SK-MEL-5 (cell line): Measurements from ENCODE around the gene RAB26. TPM values are rescaled to one million over a fixed set of nuclear protein-coding genes. Genes with fewer than 3 reads are reported as not detected.

Experiments
- DNase-seq: peaks from one replicate; pipeline ENCODE4 v3.0.0-alpha.2; 2016; ENCODE audit warnings: low read depth, low spot score
- in situ Hi-C: cut with HindIII; loops from 2 replicates; pipeline ENCODE4 v1.10.0; 2016; ENCODE audit warnings: low sequenced_read_pairs, high pct_unique_total_duplicates, low pct_unique_long_range_greater_than_20kb
- total RNA-seq: library from RNA; depleted of rRNA; stranded (reverse); fragments of >200 nt; shearing (Covaris generic); gene quantifications from 2 replicates; pipeline ENCODE4 v1.2.3, GENCODE V29; 2014

The RAB26 gene
- total RNA-seq, 1 experiment from 2014 or later: 0.40 TPM

DNA sequence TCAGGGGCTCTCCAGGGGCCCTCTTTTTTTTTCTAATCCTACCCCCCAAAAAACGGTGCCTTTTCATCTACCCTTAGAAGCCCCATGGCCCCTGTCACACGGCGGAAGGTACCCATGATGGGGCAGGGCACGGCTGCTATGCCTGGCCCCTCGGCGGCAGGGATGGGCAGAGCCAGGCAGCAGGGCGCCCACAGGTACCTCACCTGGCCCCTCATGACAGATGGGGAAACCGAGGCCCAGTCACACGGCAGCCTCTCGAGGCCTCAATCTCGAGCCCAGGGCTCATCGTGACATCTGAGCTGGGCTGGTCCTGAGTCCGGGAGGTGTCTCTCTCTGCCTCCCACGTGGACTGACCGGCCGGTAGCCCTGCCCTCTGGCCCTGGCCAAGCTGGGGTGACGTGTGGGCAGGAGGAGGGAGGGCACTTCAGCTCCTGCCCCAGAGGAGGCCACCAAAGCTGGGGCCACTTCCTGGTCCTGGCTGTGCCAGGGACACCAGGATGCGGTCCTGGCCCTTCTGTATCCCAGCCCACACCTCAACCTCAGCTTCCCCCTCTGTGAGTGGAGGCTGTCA is 18.7 kb downstream of the RAB26 start:
- no peak for DNase-seq
- in situ Hi-C loops: no loop called here

DNA sequence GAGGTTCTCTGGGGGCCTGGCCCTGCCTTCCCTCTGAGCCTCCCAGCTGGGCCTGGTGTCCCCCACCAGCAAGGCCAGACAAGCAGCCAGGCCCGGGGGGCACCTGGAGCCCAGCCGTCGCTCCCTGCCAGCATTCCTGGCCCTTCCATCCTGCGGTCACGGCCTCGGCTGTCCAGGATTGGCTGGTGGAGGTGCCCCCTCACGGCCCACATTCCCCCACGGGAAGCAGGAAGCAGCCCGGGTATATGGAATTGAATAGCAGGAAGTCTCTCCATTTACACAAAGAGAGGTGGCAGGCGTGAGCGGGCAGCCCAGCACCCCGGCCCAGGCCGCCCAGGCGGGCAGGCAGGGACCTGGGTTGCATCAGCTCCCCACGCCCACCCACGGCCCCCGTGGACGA is 21.7 kb downstream of the RAB26 start:
- DNase-seq: no peak
- in situ Hi-C loops: no loop called here

DNA sequence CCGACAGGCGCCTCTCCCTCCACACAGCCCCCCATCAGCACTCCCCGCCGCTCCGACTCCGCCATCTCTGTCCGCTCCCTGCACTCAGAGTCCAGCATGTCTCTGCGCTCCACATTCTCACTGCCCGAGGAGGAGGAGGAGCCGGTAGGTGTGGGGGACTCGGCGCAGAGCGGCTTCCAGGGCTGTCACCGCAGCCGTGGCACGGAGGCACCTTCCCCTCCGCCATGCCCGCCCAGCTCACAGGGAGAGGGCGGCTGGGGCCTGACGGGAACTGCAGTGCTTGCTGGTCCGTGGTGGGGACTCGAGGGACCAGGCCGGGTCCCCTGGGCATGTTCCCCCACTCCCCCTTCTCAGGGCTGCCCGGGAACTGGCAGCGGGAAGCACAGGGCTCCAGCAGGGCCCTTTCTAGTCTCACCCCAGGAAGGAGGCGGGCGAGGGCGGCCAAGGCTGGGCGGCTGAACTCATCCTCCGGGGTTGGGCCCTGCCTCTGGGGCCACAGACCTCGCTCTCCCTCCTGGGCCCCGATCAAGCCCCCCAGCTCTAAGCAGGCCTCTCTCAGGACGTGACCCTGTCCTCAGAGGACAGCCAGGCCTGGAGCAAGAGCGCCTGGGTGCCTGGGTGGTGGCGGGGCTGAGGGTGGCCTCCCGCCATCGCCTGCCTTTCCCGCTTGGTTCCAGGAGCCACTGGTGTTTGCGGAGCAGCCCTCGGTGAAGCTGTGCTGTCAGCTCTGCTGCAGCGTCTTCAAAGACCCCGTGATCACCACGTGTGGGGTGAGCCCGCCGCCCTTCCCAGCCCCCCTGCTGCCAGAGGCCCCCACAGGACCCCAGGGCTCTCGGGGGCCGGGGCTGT is 22.4 kb downstream of the RAB26 start:
- DNase-seq: no peak
- in situ Hi-C loops: no loop called here

DNA sequence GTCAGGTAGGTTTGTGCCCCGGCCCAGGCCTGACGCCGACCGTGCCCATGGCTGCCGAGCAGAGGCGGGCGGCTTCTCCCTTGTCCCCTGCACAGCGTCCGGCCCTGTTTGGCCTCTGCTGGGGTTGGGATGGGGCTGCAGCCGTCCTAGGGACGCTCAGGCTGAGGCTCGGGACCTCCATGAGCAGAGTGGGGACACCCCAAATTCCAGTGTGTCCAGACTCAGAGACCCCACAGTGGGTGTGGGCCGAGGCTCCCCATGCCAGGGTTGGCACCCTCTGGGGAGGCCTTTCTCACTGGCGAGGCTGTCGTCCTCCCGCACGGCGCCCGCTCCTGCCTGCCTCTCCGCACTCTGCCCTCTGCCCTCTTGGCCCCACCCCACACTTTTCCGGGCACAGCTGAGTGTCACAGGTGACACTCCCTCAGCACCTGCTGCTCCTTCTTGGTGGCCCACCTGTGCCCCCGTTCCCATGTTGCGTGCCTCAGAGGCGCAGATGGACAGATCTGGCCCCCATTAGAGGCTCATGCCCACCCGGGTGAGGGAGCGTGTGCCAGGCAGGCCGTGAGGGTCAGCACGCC is 23.3 kb downstream of the RAB26 start:
- no peak for DNase-seq
- in situ Hi-C loops: no loop called here

DNA sequence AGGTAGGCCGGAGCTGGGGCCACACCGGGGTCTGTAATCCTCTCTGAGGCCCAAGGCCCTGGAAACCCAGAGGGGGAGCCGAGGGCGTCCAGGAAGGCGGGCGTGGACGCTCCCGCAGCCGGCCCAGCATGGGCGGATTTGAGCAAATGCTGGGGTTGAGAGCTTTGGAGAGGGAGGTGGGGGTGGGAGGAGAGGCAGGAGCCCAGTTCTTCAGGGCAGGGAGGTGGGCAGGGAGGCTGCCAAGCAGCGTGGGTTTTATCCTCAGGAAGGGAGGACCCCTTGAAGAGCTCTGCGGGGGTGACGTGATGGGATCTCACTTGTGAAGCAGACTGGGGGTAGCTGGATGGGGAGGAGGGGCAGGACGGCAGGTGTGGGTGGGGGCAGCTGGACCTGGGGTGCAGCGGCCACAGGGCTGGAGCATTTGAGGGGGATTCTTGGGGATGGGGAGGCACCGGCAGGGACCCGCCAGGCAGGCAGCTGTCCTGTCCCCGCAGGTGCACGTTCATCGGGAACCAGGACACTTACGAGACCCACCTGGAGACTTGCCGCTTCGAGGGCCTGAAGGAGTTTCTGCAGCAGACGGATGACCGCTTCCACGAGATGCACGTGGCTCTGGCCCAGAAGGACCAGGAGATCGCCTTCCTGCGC is 24.4 kb downstream of the RAB26 start:
- in situ Hi-C loops: no loop called here
- no peak for DNase-seq

DNA sequence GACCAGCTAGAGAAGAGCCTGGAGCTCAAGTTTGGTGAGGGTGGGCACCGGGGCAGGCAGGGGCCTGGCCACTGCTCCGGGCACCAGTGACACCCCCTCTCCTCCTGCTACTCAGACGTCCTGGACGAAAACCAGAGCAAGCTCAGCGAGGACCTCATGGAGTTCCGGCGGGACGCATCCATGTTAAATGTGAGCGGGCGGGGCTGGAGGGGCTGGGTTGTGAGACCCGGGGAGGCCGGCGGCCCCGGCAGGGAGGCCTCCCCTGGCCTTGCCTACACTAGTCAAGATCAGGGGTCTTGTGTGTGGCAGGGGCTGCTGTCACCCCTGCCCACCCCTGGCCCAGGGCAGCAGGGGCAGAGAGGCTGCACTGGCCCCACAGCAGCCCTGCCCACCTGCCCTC is 24.9 kb downstream of the RAB26 start:
- in situ Hi-C loops: no loop called here
- DNase-seq: no peak

DNA sequence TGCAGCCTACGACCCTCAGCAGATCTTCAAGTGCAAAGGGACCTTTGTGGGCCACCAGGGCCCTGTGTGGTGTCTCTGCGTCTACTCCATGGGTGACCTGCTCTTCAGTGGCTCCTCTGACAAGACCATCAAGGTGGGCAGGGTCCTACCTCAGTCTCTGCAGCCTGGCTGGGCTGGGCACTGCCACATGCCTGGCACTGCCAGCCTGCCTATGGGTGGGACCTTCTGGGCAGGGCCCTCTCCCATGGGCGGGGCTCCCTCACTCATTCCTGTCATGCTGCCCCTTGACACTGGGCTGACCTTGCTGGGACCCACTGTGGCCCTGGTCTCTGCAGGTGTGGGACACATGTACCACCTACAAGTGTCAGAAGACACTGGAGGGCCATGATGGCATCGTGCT is 25.5 kb downstream of the RAB26 start:
- no peak for DNase-seq
- in situ Hi-C loops: no loop called here

DNA sequence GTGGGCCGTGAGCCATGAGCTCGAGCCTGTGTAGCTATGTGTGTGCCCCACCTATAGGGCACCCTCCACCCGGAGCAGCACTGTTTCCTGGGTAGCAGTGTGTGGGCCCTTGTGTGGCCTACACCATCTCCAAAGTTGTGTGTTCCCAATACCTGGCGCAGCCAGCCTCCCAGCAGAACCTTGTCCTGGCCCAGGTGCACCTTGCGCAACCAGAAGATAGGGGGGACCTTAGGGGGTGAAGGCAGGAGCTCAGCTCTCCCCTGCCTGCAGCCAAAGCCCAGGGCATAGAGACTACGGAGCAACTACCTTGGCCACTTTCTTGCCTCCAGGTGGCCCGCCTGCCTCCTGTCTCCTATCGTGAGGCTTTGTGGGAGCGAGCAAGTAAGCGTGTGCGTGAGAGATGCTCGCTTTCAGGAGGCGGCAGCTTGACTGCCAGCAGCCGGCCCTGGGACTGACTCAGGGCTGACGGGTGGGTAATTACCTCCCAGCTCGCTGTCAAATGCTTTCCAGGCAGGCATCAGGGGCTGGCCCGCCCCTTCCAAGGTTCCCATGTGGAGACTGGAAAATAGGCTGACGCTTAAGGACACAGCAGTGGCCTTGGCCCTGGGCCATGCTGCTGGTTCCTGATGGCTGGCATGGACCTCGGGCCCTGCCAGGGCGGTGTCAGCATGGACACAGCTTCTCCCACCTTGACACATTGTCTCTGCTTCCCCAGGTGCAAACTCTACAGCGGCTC is 26.1 kb downstream of the RAB26 start:
- no peak for DNase-seq
- in situ Hi-C loops: no loop called here

DNA sequence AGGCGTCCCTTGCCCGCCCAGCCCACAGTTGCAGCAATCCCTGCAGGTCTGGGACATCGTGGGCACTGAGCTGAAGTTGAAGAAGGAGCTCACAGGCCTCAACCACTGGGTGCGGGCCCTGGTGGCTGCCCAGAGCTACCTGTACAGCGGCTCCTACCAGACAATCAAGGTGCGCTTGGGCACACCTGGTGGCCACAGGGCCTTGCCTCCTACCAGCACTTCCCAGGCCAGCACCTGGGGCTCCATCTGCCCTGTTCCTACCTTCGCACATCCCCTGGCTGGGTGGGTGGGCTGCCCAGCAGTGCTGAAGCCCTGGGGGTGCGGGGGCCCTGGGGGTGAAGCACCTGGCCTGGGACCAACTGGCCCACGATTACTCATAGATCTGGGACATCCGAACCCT is 27.0 kb downstream of the RAB26 start:
- in situ Hi-C loops: no loop called here
- DNase-seq: no peak

DNA sequence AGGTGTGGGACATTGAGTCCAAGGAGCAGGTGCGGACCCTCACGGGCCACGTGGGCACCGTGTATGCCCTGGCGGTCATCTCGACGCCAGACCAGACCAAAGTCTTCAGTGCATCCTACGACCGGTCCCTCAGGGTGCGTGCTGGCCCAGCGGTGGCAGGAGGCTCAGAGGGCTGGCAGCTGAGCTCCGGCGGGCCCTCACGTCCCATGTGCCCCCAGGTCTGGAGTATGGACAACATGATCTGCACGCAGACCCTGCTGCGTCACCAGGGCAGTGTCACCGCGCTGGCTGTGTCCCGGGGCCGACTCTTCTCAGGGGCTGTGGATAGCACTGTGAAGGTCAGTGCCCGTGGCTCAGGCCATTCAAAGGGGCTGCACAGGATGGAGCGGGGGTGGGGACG is 27.6 kb downstream of the RAB26 start:
- in situ Hi-C loops: no loop called here
- DNase-seq: no peak

DNA sequence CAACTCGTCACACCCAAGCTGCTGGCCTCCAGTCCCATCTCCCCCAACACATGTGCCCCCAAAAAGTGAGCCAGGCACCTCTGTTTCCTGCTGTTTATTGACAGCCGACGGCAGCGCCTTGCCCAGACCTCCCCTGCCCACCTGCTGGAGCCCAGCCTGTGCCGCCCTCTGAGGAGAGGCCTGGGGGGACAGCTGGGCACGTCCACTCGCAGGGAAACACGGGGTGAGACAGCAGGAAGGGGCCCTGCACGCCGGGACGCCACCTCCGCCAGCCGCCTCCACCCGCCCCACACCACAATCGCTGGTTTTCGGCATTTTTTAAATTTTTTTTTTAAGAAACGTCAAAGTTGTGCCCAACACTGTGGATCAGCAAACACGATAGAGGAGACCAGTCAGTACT is 28.7 kb downstream of the RAB26 start:
- in situ Hi-C loops: no loop called here
- DNase-seq: no peak

DNA sequence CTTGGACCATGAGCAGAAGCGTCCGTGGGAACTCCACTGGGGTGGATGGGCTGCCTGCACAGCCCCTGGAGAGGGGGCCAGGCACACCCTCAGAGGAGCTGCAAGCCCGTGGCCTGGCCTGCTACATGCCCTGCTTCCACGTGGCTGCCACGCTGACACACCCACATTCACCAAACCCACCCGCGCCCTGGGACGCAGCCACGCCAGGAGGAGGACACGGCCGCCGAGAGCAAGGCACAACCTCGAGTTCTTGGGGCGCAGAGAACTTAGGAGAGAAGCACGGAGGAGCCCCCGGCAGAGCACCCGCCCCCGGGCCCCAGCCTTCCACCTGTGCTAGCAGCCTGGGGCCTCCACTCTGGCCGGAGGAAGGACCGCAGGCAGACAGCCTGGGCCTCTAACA is 29.1 kb downstream of the RAB26 start:
- DNase-seq: no peak
- in situ Hi-C loops: no loop called here

DNA sequence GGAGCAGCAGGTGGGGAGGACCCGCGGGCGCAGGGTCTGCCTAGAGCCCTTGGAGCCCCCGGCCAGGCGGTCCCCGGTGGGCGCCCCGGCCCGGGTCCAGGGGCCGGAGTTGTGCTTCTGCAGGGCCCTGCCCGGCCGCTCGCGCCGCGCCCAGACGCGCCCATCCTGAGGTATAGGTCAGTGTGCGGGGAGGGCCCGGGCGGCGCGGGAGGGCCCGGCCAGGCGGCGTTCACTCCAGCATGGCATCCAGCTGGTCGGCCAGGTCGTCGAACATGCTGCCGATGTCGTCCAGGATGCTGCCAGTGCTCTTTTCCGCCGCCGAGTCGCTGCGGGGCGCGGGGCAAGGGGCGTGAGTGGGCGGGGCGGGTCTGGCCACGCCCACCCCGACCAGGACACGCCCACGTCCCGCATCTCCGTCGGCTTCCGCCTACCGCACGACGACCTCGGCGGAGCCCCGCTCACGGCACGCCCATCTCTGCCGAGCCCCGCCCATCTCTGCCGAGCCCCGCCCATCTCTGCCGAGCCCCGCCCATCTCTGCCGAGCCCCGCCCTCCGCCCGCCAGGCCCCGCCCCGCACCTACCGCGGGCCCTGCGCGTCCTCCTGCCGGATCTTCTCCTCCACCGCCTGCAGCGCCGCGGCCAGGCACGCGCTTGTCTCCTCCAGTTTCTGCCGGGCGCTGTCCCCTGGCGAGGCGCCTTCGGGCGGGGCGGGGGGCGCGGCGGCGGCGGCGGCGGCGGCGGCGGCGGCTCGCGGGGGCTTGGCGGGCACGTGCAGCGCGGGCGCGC is 30.1 kb downstream of the RAB26 start:
- DNase-seq: no peak
- in situ Hi-C loops: no loop called here

DNA sequence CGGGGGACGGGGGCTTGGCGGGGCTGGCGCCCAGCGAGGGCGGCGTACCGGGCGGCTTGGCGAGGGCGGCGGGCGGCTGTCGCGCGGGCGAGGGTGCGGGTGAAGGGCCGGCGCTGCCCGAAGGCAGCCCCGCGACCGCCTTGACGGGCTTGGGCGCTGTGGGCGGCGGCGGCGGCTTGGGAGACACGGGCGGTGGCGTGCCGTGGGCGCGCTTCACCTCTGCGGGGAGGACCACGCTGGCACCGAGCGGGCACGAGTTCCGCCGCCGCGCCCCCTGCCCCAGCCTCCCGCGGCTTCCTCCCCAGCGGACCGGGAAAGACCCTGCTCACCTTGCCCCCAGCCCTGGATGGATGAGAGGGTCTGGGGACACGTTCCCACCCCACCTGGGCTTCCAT is 30.7 kb downstream of the RAB26 start:
- in situ Hi-C loops: no loop called here
- no peak for DNase-seq

DNA sequence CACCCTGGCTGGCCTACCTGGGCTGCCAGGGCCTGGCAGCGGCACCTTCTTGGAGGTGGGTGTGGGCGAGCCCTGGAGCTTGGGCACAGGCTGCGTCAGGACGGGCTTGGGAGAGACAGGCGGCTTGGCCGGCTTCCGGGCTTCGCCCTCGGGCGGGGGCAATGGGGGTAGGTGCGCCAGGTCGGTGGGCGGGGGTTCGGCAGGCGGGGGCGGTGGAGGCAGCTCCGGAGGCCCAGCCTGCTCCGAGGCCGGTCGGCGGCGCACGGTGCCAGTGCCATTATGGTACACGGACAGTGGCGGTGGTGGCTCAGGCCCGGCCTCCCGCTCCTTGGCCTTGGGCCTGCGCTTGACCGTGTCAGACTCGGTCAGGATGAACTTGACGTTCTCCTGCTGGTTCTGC is 31.2 kb downstream of the RAB26 start:
- no peak for DNase-seq

DNA sequence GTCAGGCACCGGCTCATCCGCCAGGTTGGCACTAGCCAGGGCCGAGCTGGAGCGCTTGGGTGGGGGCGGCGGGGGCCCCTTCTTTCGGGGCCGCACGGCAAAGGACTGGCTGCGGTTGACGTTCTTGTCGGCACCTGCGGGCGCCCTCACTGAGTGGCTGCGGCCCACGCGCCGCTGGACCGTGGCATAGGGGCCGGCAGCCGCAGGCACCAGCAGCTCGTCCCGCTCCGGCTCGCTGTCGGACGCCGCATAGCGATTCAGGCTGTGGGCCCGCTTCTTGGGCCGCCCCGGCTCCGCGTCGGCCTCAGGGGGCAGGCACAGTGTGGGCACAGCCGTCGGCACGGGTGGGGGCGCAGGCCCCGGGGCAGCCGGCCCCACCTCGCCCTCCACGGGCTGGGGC is 32.0 kb downstream of the RAB26 start:
- in situ Hi-C loops: no loop called here
- DNase-seq: no peak

More for the DNA sequence above, 31.2 kb downstream of the RAB26 start:
- in situ Hi-C loops: no loop called here
